ENCODE results near the gene TKFC.
"Not testable (repeated sequence)": the region's sequence is repeated elsewhere in the genome, so short reads cannot be mapped to it uniquely, and the experiment has no call there.

The TKFC gene

DNA sequence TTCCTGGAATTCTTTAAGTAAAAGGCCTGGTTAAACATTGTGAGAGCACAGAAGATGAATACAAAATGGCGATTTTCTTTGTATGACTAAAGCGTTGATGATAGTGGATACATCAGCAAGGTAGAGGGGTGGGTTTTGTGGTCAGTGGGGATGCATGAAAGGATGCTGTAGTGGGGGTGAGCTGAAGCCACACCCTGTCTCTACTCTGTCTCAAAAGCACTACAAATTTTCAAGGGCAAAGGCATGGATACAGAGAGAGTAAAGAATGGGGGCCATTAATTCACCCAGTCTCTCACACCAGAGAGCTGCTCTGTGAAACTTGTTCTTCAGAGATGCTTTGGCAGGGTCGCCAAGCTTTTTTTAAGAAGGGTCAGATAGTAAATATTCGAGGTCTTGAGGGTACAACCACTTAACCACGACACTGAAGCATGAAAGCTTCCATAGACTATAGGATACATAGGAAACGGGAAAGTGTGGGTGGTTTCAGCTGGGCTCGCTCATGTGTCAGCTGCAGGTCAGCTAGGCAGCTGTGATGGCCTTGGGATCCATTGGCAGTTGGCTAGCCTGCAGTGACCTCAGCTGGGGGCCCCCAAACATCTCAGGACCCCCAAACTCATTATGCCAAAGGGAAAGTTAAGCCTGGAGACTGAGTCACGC, 37.4 kb downstream of the TKFC start:
- TF ChIP-seq, protein P1, sequence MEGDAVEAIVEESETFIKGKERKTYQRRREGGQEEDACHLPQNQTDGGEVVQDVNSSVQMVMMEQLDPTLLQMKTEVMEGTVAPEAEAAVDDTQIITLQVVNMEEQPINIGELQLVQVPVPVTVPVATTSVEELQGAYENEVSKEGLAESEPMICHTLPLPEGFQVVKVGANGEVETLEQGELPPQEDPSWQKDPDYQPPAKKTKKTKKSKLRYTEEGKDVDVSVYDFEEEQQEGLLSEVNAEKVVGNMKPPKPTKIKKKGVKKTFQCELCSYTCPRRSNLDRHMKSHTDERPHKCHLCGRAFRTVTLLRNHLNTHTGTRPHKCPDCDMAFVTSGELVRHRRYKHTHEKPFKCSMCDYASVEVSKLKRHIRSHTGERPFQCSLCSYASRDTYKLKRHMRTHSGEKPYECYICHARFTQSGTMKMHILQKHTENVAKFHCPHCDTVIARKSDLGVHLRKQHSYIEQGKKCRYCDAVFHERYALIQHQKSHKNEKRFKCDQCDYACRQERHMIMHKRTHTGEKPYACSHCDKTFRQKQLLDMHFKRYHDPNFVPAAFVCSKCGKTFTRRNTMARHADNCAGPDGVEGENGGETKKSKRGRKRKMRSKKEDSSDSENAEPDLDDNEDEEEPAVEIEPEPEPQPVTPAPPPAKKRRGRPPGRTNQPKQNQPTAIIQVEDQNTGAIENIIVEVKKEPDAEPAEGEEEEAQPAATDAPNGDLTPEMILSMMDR (IDR thresholded peaks at IDR 0.05; ENCODE audit: extremely low read depth, missing control alignments) = no peak
- no peak for DNase-seq (ENCODE audit: low spot score)

DNA sequence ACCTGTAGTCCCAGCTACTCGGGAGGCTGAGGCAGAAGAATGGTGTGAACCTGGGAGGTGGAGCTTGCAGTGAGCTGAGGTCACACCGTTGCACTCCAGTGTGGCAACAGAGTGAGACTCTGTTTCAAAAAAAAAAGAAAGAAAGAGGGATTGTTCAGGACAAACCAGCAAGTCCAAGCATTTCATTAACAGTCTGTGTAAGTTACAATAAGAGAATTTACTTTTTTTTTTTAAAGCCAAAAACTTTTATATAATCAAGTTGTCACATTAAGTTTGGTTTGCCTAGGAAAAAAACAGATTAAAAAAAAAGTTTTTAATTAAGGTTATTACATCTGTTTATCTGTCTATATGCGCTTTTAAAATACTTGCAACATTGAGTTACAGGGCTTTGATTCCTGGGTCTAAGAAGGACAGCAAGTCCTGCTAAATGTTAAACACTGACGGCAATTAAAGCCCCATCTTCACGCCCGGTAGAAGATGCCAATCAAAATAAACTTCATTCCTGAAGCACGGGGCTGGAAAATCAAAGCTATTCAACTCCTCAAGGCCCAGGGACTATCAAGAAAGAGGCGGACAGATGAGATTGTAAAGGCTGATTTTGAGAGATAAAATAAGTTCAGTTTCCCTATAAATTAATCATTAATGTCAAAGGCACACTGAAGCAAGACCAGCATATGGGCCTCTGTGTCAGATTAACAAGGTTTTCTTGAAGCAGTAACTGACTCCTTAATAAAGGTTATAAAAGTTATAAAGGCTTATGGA, 39.8 kb downstream of the TKFC start:
- no peak for DNase-seq (ENCODE audit: low spot score)

DNA sequence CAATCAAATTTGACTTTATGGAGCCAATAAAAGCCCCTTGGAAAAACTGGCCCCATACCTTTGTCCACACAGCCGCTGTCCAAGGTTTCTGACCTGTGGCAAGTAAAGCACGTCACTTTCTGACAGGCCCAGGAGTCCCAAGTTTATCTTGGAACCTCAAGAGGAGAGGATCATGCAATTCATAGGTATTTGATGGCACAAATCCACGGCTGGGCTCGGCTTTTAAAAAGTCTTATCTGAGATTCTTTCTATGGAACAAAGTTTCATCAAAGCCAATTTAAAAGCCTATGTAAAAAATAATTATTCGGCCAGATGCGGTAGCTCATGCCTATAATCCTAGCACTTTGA, 42.7 kb downstream of the TKFC start:
- no peak for DNase-seq (ENCODE audit: low spot score)
- TF ChIP-seq, protein P1 (IDR thresholded peaks at IDR 0.05; ENCODE audit: extremely low read depth, missing control alignments) = no peak

More for the DNA sequence above, 39.8 kb downstream of the TKFC start:
- TF ChIP-seq, protein P1 (IDR thresholded peaks at IDR 0.05; ENCODE audit: extremely low read depth, missing control alignments) = no peak

DNA sequence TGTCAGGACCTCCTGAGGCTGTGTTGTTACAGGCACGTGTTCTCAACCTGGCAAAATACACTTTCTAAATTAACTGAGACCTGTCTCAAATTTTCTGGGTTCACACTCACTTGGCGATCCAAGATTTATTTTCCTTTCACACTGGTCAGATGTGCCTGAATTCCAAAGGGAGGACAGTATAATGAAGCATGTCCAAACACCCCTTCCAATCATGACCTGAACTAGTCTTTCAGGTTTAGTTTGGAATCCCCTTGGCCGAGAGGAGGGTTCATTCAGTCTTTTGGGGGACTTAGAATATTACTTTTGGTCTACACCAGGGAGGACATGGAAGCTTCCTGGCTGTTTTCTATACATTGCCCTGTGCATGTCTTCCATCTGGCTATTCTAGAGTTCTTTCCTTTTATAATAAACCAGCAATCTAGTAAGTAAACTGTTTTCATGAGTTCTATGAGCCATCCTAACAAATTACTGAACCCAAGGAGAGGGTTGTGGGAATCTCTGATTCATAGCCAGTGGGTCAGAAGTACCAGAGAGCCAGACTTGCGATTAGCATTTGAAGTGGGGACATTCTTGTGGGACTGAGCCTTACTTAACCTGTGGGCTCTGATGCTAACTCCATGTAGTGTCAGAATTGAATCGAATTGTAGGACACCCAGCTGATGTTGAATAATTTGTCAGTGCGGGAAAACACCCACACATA, 44.6 kb downstream of the TKFC start:
- no peak for DNase-seq (ENCODE audit: low spot score)
- TF ChIP-seq, protein P1 (IDR thresholded peaks at IDR 0.05; ENCODE audit: extremely low read depth, missing control alignments) = no peak

DNA sequence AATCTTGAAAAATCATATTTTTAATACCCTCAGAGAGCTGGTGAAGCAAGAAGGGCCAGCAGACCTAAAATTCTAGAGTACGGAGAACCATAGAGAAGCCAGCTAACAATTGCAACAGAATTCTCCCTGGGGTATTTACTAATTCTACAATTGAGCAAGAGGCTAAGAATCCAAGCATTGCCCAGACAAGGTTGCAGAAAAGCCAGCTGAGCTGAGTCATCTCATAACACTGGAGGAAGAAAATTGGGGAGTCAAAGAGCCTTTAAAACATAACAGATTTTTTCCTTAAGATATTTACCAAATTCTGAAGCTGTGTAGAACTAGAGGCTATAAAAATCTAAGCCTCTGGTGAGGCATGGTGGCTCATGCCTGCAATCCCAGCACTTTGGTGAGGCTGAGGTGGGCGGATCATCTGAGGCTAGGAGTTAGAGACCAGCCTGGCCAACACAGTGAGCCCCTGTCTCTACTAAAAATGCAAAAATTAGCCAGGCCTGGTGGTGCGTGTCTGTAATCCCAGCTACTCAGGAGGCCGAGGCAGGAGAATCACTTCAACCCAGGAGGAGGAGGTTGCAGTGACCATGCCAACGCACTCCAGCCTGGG, 45.8 kb downstream of the TKFC start:
- TF ChIP-seq, protein P1 (IDR thresholded peaks at IDR 0.05; ENCODE audit: extremely low read depth, missing control alignments) = no peak
- no peak for DNase-seq (ENCODE audit: low spot score)

DNA sequence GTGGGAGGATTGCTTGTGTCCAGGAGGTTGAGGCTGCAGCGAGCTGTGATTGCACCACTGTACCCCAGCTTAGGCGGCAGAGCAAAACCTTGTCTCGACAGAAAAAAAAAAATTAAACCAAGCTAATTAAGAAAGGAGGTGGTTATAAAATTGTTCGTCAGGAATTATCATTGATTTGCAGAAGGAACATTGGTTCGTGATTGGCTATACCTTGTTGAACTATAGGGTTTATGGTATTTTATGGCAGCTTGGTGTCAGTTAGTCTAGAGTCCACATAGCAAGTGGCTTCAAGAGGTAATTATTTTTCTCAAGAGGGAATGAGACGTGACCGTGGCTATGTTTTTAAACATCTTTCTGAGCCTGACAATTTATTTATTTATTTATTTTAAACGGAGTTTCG, 47.9 kb downstream of the TKFC start:
- TF ChIP-seq, protein P1 (IDR thresholded peaks at IDR 0.05; ENCODE audit: extremely low read depth, missing control alignments) = no peak
- no peak for DNase-seq (ENCODE audit: low spot score)

DNA sequence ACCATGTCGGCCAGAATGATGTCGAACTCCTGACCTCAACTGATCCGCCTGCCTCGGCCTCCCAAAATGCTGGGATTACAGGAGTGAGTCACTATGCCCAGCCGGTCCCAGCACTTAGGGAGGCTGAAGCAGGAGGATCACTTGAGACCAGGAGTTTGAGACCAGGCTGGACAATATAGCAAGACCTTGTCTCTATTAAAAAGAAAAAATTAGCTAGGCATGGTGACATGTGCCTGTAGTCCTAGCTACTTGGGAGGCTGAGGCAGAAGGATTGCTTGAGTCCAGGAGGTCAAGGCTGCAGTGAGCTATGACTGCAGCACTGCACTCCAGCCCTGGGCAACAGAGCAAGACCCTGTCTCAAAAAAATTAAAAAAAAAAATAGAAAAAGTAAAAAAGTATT, 50.8 kb downstream of the TKFC start:
- not testable (repeated sequence) for DNase-seq (ENCODE audit: low spot score)

All from GM20000 (cell line).